Renal pelvis (tissue), 4 donors: ENCODE measurements around the gene MGAT5B. TPM values are rescaled to one million over a fixed set of nuclear protein-coding genes. Genes with fewer than 3 reads are reported as not detected.

Experiments
- DNase-seq: peaks from one replicate; pipeline ENCODE4 v3.0.0-alpha.2; 2013
- polyA plus RNA-seq, 3 donors: library from polyadenylated mRNA; unstranded; fragments of 120-200 nt; gene quantifications; one replicate each; pipeline ENCODE4 v1.2.1, GENCODE V29; 2013; ENCODE audit not compliant: insufficient read length in 3 of 3

The MGAT5B gene
- polyA plus RNA-seq, 3 donors, result 2.1 to 2.8 (median 2.7) TPM

DNA sequence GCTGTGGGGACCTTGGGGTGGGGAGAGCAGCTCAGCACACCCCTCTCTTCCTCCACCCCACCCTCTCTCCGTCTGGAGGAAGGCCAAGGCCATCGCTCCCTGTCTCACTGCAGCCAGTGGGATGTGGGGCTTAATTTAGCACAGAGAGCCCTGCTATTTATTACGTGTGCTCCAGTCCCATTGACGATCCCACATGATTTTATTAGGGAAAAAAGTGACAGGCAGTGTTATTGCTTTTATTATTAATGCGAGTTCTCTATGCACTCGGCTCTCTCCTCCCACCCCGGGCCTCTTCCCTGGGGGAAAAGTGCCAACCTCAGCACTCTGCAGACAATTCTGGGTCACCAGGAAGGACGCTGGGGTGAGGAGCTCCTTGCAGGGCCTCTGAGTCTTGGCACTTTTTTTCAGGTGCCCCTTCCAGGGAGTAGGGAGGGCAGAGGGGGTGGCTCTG is 57.3 kb downstream of the MGAT5B start:
- DNase-seq, result no peak

DNA sequence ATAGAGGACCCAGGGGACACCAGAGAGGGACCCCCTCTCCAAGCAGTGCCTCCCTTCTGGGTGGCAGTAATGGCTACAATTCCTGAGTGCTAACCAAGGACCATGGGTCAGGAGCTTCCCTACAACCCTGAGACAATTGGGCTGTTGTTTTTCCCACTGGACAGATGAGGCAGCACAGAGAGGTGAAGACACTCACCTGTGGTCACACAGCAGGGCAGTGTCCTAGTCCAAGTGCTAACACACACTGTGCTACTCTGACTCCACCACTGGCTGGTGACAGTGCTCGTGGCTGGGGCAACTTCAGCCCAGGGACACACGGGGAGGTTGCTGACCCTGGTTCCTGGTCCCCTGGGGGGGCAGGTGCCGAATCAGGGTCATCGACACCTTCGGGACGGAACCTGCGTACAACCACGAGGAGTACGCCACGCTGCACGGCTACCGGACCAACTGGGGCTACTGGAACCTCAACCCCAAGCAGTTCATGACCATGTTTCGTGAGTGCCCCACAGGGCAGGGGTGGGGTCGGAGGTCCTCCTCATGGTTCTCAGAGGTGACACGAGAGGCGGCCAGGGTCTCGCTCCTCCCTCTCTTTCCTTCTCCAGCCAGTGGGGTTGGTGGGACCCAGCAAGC is 58.1 kb downstream of the MGAT5B start:
- no peak for DNase-seq

DNA sequence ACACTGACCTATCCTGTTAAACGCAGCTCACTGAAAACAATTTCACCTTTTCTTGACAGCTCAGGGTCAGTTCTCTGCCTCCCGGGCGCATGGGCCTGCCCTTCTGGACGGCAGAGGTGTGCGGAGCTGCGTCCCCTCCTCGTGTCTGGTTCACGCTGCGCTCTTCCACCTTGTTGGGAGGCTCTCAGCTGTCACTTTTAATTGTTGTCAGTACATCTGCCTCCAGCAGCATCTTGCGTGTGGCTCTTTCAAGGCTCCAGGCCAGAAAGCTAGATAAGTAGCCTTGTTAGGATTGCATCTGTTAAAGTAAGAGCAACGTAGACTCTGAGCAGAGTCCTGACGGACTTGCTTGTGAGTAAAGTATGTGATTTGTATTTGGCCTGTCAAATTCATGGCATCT is 59.4 kb downstream of the MGAT5B start:
- no peak for DNase-seq

DNA sequence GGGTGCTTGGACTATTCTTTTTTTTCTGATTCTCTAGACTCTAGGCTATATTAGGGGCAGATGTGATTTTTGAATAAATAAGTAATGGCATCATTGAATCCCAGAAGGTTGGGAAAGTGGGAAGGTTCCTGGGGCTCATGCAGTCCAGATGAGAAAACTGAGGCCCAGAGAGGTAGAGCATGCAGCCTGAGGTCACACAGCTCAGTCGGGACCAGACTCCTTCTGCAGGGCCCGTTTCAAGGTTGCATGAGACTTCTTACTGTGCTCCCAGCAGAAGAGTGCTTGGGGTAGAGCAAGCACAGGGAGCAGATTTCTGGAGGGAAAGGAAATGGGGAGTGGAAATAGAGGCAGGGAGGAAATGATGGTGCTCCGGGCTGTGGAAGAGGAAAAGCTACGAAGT is 59.8 kb downstream of the MGAT5B start:
- no peak for DNase-seq

DNA sequence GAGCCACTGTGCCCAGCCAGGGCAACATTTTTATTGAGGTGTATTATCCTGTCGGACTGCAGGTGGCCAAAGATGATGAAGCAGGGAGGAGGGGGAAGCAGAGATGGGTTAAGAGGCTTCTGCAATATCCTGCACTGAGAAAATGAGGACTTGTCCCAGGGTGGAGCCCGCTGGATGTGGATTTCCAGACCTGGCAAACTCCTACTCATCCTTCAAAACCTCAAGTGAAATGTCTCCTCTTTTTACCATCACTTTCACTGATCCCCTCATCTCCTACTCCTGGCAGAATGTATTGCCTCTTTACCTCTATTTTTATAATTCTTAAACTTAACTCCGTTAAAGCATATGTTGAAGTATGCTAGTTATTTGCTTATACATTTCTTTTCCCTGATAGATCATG is 60.9 kb downstream of the MGAT5B start:
- no peak for DNase-seq

DNA sequence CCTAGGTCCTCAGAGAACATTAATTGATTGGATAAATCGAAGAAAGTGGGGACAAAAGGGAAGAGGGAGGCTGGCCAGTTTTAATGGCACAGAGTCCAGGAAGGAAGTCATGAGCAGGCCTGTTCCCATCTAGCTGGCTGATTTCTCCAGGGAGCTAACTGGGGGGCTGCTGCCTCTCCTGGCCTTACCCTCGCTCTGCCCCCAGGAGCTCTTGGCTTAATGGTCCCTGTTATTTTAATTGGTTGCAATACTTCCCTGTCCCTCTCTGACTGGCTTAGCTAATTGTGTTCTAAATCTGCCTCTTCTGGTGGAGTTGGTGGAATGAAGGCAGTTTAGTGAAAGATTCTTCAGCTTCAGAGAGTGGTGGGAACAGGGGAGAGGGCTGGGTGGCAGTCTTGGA is 61.4 kb downstream of the MGAT5B start:
- no peak for DNase-seq

DNA sequence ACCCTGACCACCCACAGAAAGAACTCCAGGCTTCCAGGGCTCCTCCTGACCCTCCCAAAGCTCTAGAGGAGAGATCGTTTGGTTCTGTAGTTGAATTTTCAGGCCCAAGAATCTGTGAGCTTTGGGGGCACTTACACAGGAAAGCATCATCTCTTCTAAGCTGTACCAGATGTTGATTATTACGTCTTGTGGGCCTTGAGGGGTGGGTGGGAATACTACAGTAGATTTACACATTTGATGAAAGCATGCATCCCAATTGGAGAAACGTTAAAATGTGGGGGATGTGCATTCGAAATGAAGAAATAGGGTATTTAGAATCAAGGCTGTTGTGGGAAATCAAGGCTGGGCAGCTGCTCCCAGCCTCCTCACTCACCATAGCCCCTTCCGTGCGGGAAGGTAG is 61.9 kb downstream of the MGAT5B start:
- no peak for DNase-seq

DNA sequence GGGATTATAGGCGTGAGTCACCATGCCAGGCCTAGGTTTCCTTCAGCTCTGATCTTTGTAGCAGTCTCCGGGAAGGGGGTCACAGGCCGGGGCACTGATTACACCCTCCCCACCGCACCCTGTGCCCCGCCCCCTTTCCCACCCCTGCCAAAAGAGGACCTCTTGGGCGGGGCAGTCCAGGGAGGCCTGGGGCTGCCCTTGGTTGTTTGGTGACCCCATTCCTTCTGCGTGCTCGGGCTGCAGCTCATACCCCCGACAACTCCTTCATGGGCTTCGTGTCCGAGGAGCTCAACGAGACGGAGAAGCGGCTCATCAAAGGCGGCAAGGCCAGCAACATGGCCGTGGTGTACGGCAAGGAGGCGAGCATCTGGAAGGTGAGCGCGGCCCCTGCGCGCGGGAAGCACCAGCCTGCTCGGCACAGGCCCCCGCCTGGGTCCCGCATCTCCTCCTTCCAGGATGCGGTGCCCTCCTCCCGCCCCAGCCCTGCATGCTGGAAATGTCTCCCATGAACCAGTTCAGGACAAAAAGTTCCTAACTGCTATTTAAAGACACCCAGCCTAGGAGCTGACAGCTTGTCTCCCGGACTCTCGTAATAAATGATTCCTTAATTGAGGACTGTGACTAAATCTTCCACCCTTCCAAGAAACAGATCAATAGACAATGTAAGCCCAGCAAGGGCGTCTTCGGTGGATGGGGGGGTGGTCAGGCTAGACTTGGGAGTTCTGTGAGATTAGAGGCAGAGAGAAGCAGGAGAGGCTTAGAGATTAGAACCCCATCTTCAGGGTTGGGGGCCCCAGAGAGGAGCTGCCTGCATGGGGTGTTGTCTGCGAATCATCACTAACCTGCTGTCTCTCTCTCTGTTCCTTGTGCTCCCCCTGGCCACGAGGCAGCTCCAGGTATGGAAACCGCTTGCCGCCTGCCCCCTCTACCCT is 64.5 kb downstream of the MGAT5B start:
- no peak for DNase-seq

DNA sequence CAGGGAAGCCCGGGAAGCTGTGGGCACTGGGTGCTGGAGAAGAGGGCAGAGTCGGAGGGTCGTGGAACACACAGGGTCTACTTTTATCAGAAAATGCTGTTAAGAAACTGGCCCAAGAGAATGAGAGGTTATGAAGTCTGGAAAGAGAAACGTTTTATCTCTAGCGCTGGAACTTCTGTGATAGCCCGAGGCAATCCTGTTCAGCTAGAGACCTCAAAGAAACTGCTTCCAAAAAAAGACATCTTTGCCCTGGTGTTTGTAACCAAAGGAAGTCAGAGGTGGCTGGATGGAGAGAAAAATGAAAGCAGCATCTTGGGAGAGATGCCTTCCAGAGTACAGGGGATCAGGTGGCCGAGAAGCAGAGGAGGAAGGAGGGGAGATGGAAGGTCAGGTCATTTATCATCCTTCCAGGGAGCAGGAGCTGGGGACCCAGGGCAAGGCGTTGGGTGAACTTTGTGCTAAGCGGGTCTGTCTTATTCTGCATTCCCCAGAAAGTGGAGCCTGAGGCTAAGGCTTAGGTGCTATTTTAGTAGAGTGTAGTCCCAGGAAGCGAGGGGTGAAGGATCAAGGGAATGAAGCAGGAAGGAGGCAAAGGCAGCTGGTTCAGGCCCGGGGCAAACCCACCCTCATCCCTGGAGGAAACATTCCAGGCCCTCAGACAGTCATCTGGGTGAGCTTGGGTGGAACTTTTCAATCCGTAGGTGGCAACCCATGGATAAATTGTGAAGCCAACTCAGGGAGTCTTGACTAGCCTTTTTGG is 66.5 kb downstream of the MGAT5B start:
- no peak for DNase-seq

DNA sequence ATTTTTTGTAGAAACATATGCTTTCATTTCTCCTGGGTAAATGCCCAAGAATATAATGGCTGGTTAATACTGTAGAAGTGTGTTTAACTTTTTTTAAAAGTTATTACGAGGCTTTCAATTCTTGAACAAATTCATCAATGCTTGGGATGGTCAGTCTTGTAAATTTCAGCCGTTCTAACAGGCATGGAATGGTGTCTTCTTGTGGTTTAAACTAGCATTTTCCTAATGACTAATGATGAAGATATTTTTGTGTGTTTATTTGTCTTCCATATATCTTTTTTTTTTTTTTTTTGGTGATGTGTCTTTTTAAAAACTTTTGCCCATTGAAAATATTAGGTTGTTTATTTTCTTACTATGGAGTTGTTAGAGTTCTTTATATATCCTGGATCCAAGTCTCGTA is 67.1 kb downstream of the MGAT5B start:
- no peak for DNase-seq

DNA sequence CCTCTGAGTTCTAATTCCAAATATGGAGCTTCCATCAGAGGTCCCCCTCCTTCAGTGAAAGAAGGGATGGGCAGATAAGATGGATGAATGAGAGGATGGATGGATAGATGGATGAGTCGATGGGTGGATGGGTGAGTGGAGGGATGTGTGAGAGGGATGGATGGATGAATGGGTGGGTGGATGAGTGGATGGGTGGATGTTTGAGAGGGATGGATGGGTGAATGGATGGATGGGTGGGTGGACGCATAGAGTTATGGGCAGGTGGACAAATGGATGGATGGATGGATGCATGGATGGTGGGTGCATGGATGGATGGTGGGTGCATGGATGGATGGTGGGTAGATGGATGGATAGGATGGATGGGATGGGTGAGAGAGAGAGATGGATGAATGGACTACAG is 69.0 kb downstream of the MGAT5B start:
- no peak for DNase-seq

DNA sequence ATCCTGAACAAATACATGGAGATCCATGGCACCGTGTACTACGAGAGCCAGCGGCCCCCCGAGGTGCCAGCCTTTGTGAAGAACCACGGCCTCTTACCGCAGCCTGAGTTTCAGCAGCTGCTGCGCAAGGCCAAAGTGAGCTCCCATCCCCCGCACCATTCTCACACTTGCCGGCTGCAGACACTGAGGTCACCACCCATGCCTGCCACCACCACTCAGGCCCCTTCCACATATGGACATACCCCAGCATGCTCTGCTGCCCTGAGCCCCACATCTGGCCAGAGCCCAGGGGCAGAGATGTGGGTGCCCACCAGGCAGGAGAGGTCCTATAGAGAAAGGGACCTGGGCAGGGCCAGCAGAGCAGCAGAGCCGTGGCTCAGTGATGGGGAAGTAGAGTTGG is 69.8 kb downstream of the MGAT5B start:
- DNase-seq, result no peak

DNA sequence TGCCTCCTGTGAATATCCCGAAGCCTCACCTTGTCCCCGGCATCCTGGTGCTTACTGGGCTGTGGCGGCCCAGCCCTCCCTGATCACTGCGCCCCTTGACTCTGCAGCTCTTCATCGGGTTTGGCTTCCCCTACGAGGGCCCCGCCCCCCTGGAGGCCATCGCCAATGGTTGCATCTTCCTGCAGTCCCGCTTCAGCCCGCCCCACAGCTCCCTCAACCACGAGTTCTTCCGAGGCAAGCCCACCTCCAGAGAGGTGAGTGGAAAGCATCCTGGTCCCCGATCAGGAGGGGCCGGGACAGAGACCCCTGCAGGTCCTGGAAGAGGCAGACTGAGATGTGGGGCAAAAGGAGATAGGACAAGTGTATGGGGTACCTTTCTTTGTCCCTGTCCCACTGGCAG is 72.1 kb downstream of the MGAT5B start:
- no peak for DNase-seq

DNA sequence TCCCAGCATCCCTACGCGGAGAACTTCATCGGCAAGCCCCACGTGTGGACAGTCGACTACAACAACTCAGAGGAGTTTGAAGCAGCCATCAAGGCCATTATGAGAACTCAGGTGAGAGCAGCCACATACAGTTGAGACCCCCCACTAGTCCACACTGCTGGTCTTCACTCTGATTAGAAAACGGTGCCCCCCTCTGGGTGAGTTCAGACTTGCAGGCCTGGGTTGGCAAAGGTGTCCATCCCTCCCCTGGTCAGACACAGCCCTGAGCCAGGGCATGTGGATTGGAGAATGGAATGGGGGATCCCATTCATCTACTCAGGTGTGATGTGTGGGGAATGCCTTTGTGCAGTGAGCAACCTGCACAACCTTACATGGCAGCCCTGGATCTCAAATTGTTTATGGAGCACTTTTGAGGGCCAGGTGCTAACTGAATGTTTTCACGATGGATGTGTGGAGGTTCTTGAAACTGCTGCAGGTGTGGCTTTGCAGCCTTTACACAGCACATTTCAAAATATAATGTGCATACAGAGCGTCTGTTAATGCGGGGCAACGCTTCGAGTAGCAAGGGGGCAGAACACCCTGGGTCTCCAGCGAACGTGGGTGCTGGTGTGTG is 72.6 kb downstream of the MGAT5B start:
- DNase-seq, result no peak

DNA sequence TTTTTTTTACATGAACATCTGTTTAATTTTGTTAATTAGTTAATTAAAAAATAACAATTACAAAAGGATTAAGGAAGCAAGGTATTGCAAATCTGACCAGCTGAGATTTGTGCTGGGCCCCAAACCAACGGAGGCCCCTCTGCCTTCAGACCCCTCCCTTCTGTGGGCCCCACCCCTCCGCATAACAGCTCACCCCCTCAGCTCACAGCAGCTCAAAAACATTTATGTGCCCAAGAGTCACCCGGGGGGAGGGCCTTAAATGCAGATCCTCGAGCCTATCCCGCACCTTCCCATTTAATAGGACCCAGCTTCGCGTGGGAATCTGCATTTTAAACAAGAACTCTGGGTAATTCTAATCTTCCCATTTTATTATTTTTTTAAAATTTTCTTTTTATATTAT is 75.0 kb downstream of the MGAT5B start:
- DNase-seq, result no peak

DNA sequence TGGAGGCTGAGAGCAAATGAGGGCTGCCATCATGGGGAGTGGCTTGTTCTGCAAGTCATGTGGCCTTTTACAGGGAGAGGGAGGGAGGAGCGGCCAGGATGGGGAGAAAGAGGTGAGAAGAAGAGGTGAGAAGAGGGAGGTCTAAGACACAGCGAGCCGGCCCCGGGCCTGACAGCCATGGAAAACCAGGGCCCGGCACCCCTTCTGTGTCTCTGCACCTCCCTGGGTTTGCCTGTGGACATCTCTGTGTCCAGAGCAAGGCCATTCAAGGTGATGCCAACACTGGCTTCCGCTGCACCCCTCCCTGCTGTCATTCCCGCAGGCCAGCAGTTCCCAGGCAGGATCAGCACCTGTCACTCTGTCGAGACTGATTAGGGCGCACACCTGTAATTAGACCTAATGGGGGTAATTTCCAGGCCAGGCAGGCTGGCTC is 75.6 kb downstream of the MGAT5B start:
- no peak for DNase-seq

DNA sequence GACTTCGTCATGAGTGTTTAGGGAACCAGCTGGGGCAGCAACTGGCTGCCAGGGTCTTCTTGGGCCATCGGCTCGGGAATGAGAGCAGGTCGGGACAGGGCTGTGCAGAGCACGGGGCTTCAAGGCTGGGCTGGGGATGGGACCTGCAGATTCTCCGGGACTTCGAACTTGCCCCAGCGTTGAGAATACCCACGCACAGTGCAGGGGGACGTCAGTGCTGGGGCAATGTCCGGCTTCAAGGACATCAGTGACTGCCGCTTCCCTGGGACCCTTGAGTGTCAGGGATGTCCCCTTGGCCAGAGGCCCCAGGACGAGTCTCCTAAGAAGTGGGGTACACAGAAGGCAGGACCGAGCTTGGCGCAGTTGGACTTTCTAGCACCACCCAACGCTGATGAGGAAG is 76.3 kb downstream of the MGAT5B start:
- no peak for DNase-seq

DNA sequence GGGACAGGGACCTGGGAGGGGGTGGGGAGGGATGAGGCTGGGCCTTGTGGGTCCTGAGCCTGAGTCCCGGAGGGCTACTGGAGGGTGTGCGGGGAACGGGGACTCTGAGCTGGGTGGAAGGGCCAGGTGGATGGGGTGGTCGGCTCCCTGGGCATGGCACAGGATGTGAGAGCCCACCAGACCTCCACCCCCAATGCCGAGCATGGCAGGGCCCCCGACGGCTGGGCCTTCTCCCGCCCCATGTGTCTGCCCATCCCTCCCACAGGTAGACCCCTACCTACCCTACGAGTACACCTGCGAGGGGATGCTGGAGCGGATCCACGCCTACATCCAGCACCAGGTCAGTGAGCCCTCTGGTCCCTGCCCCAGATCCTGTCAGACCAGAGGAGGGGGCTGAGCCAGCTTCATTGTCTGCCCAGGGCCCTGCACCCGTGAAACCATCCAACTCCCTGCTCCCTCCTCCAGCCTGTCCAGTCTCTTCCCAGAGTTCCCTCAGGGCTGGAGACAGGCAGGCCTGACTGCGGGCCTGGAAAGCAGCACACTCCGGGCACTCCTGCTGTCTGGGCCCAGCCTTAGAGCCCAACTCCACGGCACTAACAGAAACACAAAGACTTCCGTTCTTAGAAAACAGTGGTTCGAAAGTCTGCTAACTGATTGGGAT is 78.0 kb downstream of the MGAT5B start:
- DNase-seq, result no peak

DNA sequence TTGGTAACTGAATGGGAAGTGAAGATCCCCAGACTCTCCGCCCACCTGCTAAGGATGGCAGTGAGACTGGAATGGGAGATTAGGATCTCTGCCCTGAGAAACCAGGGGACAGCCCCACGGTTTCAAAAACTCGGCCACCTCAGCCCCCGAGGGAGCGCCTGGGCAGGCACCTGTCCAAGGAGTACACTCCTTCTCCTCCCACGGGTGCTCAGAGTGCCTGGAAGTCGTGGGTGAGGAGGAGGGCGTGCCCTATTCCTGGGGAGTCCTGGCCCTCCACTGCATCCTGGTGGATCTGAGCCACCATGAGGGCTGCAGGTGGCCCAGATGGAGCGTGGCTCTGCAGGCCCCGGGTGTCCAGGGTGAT is 78.5 kb downstream of the MGAT5B start:
- DNase-seq, result no peak

DNA sequence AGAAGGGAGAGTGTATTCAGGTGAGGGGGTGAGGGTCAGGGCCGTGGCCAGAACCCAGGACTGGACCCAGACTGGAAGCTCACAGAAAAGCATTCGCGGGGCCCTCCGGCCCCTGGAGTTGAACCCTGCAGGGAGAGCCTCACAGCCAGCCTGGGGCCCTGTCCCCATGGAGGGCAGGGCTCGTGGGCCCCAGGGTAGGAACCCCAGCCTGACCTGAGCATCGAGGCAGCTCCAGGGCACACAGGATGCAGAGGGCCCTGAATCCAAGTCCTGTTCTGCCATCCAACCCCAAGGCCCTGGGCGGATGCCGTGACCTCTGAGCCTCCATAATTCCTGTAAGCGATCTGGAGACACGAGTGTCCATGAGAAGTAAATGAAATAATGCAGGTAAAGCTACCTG is 79.1 kb downstream of the MGAT5B start:
- no peak for DNase-seq

DNA sequence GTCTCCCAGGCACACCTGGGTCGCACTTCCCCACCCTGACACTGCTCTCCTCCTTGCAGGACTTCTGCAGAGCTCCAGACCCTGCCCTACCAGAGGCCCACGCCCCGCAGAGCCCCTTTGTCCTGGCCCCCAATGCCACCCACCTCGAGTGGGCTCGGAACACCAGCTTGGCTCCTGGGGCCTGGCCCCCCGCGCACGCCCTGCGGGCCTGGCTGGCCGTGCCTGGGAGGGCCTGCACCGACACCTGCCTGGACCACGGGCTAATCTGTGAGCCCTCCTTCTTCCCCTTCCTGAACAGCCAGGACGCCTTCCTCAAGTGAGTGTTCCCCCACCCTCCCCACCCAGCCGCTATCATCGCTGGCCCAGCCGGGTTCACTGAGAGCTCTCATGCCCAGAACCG is 79.6 kb downstream of the MGAT5B start:
- no peak for DNase-seq

DNA sequence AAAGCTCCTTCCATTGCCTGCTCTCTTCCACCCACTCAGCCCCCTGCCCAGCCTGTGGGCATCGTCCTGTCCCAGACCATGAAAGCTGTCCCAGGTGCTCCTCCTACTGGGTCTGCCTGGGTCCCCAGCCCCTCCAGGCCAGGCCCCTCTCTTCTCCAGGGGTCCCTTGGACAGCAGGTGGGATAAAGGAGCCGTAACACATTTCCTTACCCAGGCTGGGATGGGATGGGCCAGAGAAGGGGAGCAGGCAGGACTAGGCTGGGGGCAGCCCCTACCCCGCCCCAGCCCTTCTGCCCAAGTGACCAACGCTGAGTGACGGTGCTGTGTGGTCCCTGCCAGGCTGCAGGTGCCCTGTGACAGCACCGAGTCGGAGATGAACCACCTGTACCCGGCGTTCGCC is 80.1 kb downstream of the MGAT5B start:
- no peak for DNase-seq
